ENCODE measurements around the gene PCNX3. TPM values are rescaled to one million over a fixed set of nuclear protein-coding genes. Genes with fewer than 3 reads are reported as not detected.

The PCNX3 gene
- total RNA-seq, 2 donors from 2014 or later = 21.8 to 56.7 TPM

DNA sequence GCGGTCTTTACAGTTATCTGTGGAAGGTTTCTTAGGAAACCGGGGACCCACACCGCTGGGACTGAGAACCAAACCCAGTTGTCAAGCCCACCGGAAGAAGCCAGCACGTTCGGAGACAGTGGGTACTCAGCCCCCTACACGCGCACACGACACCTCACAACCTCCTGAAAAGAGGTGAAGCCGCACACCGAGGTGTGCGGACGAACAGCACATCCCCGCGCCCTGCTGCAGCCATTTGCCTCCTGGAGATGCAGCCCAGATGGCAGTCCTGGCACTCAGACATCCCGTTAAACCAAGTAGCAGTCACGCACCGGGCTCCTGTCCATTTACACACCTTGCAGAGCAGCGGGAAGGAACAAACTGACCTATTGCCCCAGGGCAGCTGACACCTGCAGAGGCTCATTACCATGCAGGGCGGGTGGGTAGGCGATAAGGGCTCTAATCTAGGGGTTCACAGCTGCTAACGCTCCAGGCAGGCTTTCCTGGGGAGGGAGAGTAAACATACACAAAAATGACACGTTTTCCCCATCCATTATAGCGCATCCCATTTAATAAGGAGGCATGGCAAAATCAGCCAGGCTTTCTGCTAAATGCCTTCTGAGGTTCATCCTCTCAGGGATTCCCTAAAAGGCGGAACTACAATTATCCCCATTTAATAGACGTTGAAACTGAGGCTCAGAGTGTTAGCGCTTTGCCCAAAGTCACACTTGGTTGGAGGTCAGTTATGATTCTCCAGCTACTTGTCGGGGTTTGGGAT is 40.6 kb upstream of the PCNX3 start:
- H3K27me3 ChIP-seq = no peaks in the 10 kb centered on the region
- TF ChIP-seq, protein P1, sequence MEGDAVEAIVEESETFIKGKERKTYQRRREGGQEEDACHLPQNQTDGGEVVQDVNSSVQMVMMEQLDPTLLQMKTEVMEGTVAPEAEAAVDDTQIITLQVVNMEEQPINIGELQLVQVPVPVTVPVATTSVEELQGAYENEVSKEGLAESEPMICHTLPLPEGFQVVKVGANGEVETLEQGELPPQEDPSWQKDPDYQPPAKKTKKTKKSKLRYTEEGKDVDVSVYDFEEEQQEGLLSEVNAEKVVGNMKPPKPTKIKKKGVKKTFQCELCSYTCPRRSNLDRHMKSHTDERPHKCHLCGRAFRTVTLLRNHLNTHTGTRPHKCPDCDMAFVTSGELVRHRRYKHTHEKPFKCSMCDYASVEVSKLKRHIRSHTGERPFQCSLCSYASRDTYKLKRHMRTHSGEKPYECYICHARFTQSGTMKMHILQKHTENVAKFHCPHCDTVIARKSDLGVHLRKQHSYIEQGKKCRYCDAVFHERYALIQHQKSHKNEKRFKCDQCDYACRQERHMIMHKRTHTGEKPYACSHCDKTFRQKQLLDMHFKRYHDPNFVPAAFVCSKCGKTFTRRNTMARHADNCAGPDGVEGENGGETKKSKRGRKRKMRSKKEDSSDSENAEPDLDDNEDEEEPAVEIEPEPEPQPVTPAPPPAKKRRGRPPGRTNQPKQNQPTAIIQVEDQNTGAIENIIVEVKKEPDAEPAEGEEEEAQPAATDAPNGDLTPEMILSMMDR (IDR thresholded peaks at IDR 0.05) = no peak
- peak in 1 of 3 donors; percentile 21 for TF ChIP-seq POLR2A (IDR thresholded peaks at IDR 0.05)
- peaks cover 61% of the 10 kb centered on the region for H3K4me1 ChIP-seq
- no peaks in the 10 kb centered on the region for H3K9me3 ChIP-seq
- peak overlapping the region; percentile 72 to 94 (median 86) for H3K27ac ChIP-seq
- intact Hi-C loops (cut with DNase I) = no loop called here
- ATAC-seq (no peak), DNase-seq (peak; percentile 62 to 85 (median 79))
- peak overlapping the region in 1 of 2 donors; percentile 25 for H3K4me3 ChIP-seq
- no peaks in the 10 kb centered on the region for H3K36me3 ChIP-seq (replicated peaks in 1 of 2; ENCODE audit: insufficient read depth in 1 of 2, low read depth in 2 of 2)
- 16 to 36% methylated on average over 7 to 28 of the region's 28 CpGs for WGBS, 2 donors

DNA sequence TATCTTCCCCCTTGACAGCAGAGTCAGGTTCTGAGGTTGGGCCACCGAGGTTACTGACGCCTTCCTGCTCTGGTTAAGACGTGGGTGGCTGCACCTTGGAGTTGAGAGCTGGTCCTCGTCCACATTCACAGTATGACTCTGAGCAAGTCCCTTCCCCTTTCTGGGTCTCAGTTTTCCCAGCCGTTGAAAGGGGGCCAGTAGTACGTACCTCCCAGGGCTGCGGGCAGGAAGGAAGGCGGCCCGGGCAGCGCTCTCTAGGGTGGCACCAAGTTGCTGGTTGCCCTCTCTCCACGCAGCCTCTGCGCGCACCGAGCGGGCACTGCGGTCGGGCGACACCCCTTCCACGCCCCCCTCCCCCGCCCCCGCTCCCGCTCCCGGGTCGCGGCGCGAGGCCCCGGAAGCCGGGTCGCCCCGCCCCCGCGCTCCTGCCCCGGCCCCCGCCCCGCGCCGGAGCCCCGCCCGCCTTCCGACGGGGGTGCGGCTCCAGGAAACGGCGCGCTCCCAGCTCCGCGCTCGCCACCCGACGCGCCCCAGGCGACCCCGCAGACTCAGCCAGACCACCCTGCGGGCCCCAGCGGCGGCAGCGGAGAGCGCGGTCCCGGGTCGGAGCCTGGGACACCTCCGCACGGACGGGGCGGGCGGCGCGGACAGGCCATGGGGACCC is 39.9 kb upstream of the PCNX3 start, which contains the start of gene EHBP1L1:
TSS of gene EHBP1L1 (plus strand) at position 486 of the 664 bp plus-strand sequence. CDS start 250 bp downstream, outside the sequence.
- DNase-seq (peak; percentile 61 to 73 (median 67)), ATAC-seq (peak; percentile 22)
- Histone ChIP-seq H3K4me1 (peaks cover 61% of the 10 kb centered on the region), H3K4me3 (peak within 1 kb of the TSS in 1 of 2 donors; percentile 3), H3K27me3 (no peaks in the 10 kb centered on the region), H3K36me3 (replicated peaks in 1 of 2; ENCODE audit: insufficient read depth in 1 of 2, low read depth in 2 of 2) (peaks cover 0 to 1% of the 10 kb centered on the region in 2 donors), H3K27ac (peak within 1 kb of the TSS; percentile 72 to 94 (median 86)), H3K9me3 (no peaks in the 10 kb centered on the region)
- WGBS, 2 donors = 3% methylated on average over 50 of the region's 69 CpGs; no CpG with 5 or more reads in 1 of the 2 donors
- intact Hi-C loops (cut with DNase I) = no loop called here
- TF ChIP-seq, protein P1 (IDR thresholded peaks at IDR 0.05) = no peak
- peak in 1 of 3 donors; percentile 24 for TF ChIP-seq POLR2A (IDR thresholded peaks at IDR 0.05)

DNA sequence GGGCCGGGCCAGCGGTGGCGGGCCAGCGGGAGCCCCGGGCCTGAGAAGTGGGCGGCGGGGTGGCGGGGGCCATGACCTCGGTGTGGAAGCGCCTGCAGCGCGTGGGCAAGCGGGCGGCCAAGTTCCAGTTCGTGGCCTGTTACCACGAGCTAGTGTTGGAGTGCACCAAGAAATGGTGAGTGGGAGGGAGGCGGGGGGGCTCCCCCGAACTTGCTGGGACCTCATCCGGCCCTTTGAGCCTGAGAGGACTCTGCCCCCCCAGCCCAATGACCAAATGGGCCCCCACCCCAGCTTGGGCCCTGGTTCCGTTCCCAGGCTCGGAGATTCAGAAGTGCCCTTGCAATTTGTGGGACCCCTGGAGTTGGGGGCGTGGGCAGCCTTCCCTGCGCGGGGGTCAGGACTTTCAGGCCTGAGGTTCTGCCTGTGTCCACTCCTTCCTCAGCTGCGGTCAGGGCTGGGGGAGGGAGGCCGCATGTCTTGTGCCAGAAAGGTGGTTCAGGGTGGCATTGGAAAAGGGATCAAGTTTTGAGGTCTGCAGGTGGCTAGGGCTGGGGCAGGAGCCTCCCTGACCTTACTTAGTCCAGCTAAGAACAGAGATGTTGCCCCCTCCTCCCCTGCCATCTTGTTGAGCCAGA is 39.2 kb upstream of the PCNX3 start:
- ATAC-seq = no peak
- Histone ChIP-seq H3K9me3 (no peaks in the 10 kb centered on the region), H3K36me3 (replicated peaks in 1 of 2; ENCODE audit: insufficient read depth in 1 of 2, low read depth in 2 of 2) (peaks cover 0 to 1% of the 10 kb centered on the region in 2 donors), H3K4me1 (peaks cover 54% of the 10 kb centered on the region), H3K27ac (peak overlapping the region; percentile 45 to 94 (median 86)), H3K27me3 (no peaks in the 10 kb centered on the region), H3K4me3 (peak overlapping the region in 1 of 2 donors; percentile 3)
- intact Hi-C loops (cut with DNase I) = no loop called here
- 28 to 67% methylated on average over 5 to 26 of the region's 26 CpGs for WGBS, 2 donors
- DNase-seq = peak in 2 of 4 donors; percentile 36 to 39
- no peak for TF ChIP-seq POLR2A (IDR thresholded peaks at IDR 0.05)
- TF ChIP-seq, protein P1 (IDR thresholded peaks at IDR 0.05) = no peak

DNA sequence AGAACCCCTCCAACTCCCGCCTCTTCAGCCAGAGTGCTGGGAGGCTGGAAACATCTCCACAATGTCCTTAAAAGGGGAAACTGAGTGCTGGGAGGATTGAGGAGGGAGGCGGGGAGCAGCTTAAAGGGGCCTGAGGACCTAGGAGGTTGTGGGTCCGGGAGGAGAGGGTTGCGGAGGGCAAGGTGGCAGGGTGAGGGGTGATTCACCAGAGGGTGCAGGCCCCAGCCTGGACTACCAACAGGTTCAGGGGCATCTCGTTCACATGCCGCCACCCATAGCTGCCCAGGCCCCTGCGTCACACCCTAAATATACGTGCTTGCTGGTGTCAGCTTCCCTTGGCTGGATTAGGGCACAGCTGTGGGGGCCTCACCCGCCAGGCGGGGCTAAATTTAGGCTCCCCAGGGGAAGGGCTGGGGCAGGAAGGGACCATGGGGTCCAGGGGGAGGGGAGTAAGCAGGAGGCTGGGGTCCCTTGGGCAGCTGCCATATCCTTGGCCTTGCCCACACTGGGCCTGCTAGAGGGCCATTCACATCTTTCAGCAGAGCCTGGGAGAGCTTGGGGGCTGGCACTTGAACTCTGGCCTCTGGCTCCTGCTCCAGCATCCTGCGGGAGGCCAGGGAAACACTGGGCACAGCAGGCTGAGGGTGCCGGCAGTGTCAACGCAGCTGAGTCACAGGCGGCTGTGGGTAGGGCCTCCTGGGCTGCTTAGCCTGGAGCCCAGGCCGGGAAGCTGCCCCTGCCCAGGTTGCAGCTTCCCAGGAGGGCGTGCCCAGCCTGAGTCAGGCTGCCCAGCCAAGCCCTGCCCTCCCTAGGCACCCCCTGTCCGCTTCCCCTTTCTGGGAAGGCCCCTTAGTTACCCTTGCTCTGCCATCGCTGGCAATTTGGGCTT is 38.5 kb upstream of the PCNX3 start:
- H3K4me3 ChIP-seq = no peak overlapping the region
- H3K9me3 ChIP-seq = no peaks in the 10 kb centered on the region
- TF ChIP-seq, protein P1 (IDR thresholded peaks at IDR 0.05) = no peak
- TF ChIP-seq POLR2A (IDR thresholded peaks at IDR 0.05) = peak in 1 of 3 donors; percentile 36
- H3K36me3 ChIP-seq (replicated peaks in 1 of 2; ENCODE audit: insufficient read depth in 1 of 2, low read depth in 2 of 2) = peaks cover 0 to 1% of the 10 kb centered on the region in 2 donors
- peak overlapping the region in 2 of 4 donors; percentile 92 to 94 for H3K27ac ChIP-seq
- DNase-seq = peak in 3 of 4 donors; percentile 53 to 86 (median 71)
- WGBS, 2 donors = 57 to 66% methylated on average over 5 to 18 of the region's 18 CpGs
- no peak for ATAC-seq
- H3K4me1 ChIP-seq = peaks cover 46% of the 10 kb centered on the region
- intact Hi-C loops (cut with DNase I) = no loop called here
- H3K27me3 ChIP-seq = no peaks in the 10 kb centered on the region

Measured in body of pancreas (tissue), 4 donors.